SU-DHL-6 (cell line): ENCODE results near the gene RRP9.

Experiments
- H2AFZ ChIP-seq: fragments of 200-600 bp; sonication (generic); 2 replicates; pipeline ENCODE4 v1.6.1; 2014; ENCODE audit warnings: low read depth, mild to moderate bottlenecking, moderate library complexity, mixed read lengths, antibody characterized with exemption, low read length; ENCODE audit not compliant: severe bottlenecking
- H3F3A ChIP-seq: fragments of 200-600 bp; shearing (Covaris generic); 2 replicates; pipeline ENCODE4 v1.6.0; 2016; ENCODE audit warnings: antibody characterized with exemption, mild to moderate bottlenecking; ENCODE audit not compliant: insufficient read depth
- H3K27ac ChIP-seq: fragments of 200-600 bp; sonication (generic); 2 replicates; pipeline ENCODE4 v1.5.1; 2016; ENCODE audit warnings: low read depth, mild to moderate bottlenecking, low read length, moderate library complexity, mixed read lengths
- H3K27me3 ChIP-seq: fragments of 200-600 bp; sonication (generic), shearing (Covaris generic); 2 replicates; pipeline ENCODE4 v1.6.0; 2014; ENCODE audit warnings: mild to moderate bottlenecking, low read length
- H3K36me3 ChIP-seq: fragments of 200-600 bp; sonication (generic); 2 replicates; pipeline ENCODE4 v1.6.1; 2014; ENCODE audit warnings: mild to moderate bottlenecking, low read length, mixed read lengths
- H3K4me2 ChIP-seq: fragments of 300-600, 200-600 bp; shearing (Covaris generic), sonication (generic); 2 replicates; pipeline ENCODE4 v1.6.0; 2014; ENCODE audit warnings: low read length, low read depth, mild to moderate bottlenecking; ENCODE audit not compliant: poor library complexity, severe bottlenecking
- H3K4me3 ChIP-seq: fragments of 200-600 bp; sonication (generic); 2 replicates; pipeline ENCODE4 v1.5.1; 2014; ENCODE audit warnings: antibody characterized with exemption, low read length, mild to moderate bottlenecking, mixed read lengths; ENCODE audit not compliant: insufficient read depth, poor library complexity, severe bottlenecking
- H3K79me2 ChIP-seq: fragments of 200-600 bp; sonication (generic); 2 replicates; pipeline ENCODE4 v1.6.1; 2014; ENCODE audit warnings: mild to moderate bottlenecking, low read length, moderate library complexity; ENCODE audit not compliant: insufficient read depth
- H3K9ac ChIP-seq: fragments of 200-600 bp; sonication (generic); 2 replicates; pipeline ENCODE4 v1.7.0; 2014; ENCODE audit warnings: mild to moderate bottlenecking, low read length
- H3K9me2 ChIP-seq: fragments of 200-600 bp; sonication (generic); replicated peaks from 2 replicates; pipeline ENCODE4 v1.6.1; 2014; ENCODE audit warnings: low read length; ENCODE audit not compliant: insufficient read depth
- H3K9me3 ChIP-seq: fragments of 200-600 bp; sonication (generic); 2 replicates; pipeline ENCODE4 v1.6.1; 2014; ENCODE audit warnings: low read length, mixed read lengths; ENCODE audit not compliant: insufficient read depth
- H4K20me1 ChIP-seq: fragments of 200-600 bp; sonication (generic); 2 replicates; pipeline ENCODE4 v1.6.1; 2014; ENCODE audit warnings: low read depth, mild to moderate bottlenecking, antibody characterized with exemption, low read length, moderate library complexity, mixed read lengths
- EZH2phosphoT487 ChIP-seq: fragments of 200-600 bp; sonication (generic), shearing (Covaris generic); conservative IDR thresholded peaks from 2 replicates; pipeline ENCODE4 v1.6.1; 2018; ENCODE audit warnings: mild to moderate bottlenecking, antibody characterized with exemption, low read length, moderate library complexity, mixed read lengths
- TF ChIP-seq, protein P1 (sequence below): fragments of 200-600 bp; sonication (generic); IDR thresholded peaks from one replicate; pipeline ENCODE4 v1.5.1; 2017; ENCODE audit warnings: antibody characterized with exemption, mild to moderate bottlenecking, low read length, moderate library complexity; ENCODE audit not compliant: insufficient read depth, poor library complexity, severe bottlenecking

Gene RRP9

DNA sequence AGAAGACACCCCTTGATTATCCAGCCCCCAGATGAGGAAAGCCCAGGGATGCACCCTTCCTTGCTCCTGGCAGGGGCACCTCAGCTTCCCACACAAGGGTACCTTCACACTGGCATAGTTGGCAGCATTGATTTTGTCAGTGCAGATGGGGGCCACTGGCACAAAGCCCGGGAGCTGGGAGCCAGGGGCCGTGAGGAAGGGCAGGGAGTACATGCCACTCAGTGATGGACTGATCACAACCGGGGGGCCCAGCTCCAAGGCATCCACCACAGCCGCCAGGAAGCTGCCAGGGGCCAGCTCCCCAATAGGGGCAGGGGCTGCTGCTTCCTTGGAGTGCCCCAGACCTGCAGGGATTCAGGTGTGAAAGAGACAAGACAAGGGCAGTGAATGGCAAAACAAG is 28.1 kb upstream of the RRP9 start:
- no peak overlapping the region for H3K27ac ChIP-seq
- H3K27me3 ChIP-seq = no peaks in the 10 kb centered on the region
- no peaks in the 10 kb centered on the region for H3K9me2 ChIP-seq
- H2AFZ ChIP-seq = no peak overlapping the region
- no peak overlapping the region for H3K9ac ChIP-seq
- no peaks in the 10 kb centered on the region for H3K9me3 ChIP-seq
- H3K4me3 ChIP-seq = no peak overlapping the region
- no peak overlapping the region for H3K4me2 ChIP-seq
- TF ChIP-seq, protein P1, sequence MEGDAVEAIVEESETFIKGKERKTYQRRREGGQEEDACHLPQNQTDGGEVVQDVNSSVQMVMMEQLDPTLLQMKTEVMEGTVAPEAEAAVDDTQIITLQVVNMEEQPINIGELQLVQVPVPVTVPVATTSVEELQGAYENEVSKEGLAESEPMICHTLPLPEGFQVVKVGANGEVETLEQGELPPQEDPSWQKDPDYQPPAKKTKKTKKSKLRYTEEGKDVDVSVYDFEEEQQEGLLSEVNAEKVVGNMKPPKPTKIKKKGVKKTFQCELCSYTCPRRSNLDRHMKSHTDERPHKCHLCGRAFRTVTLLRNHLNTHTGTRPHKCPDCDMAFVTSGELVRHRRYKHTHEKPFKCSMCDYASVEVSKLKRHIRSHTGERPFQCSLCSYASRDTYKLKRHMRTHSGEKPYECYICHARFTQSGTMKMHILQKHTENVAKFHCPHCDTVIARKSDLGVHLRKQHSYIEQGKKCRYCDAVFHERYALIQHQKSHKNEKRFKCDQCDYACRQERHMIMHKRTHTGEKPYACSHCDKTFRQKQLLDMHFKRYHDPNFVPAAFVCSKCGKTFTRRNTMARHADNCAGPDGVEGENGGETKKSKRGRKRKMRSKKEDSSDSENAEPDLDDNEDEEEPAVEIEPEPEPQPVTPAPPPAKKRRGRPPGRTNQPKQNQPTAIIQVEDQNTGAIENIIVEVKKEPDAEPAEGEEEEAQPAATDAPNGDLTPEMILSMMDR = no peak
- TF ChIP-seq EZH2phosphoT487 = no peak
- H4K20me1 ChIP-seq = no peaks in the 10 kb centered on the region
- peaks cover 10% of the 10 kb centered on the region; the same call in 1 of the 2 replicates for H3F3A ChIP-seq
- H3K79me2 ChIP-seq = peaks cover 5% of the 10 kb centered on the region; the same call in 1 of the 2 replicates
- H3K36me3 ChIP-seq = no peaks in the 10 kb centered on the region

GRCh38 chr3:51968883-51969678 is 27.4 kb upstream of the RRP9 start:
- Histone ChIP-seq H3K79me2 (peaks cover 5% of the 10 kb centered on the region; the same call in 1 of the 2 replicates), H3K27me3 (no peaks in the 10 kb centered on the region), H3K4me3 (no peak overlapping the region), H3K4me2 (no peak overlapping the region), H3K9me3 (no peaks in the 10 kb centered on the region), H4K20me1 (no peaks in the 10 kb centered on the region), H2AFZ (no peak overlapping the region), H3K27ac (0 out of 2 replicates have a peak overlapping the region, but pooled peaks have one; percentile 15), H3K9me2 (no peaks in the 10 kb centered on the region), H3K36me3 (no peaks in the 10 kb centered on the region), H3F3A (0 out of 2 replicates have a peak, but pooled peaks cover 7% of the 10 kb centered on the region), H3K9ac (no peak overlapping the region)
- TF ChIP-seq EZH2phosphoT487 = no peak
- TF ChIP-seq, protein P1 = no peak

- no peaks in the 10 kb centered on the region for H3K9me2 ChIP-seq
- peak overlapping the region; percentile 42 for H2AFZ ChIP-seq
- H3K4me2 ChIP-seq = peak overlapping the region; percentile 75
- TF ChIP-seq EZH2phosphoT487 = no peak
- H4K20me1 ChIP-seq = no peaks in the 10 kb centered on the region
- 0 out of 2 replicates have a peak overlapping the region, but pooled peaks have one; percentile 32 for H3K27ac ChIP-seq
- peak overlapping the region; percentile 62 for H3K9ac ChIP-seq
- no peaks in the 10 kb centered on the region for H3K36me3 ChIP-seq
- 0 out of 2 replicates have a peak, but pooled peaks cover 7% of the 10 kb centered on the region for H3F3A ChIP-seq
- H3K9me3 ChIP-seq = no peaks in the 10 kb centered on the region
- peak overlapping the region; percentile 56 for H3K4me3 ChIP-seq
- H3K27me3 ChIP-seq = no peaks in the 10 kb centered on the region
- no peaks in the 10 kb centered on the region for H3K79me2 ChIP-seq
These were observed 26.6 kb upstream of the RRP9 start for GRCh38 chr3:51968170-51968775.
